Hematopoietic multipotent progenitor cell treated with erythropoietin and hydrocortisone succinate and interleukin-3 and kit ligand, for 8 days (in vitro differentiated cells): ENCODE measurements around the gene ROR1.
A peak's percentile ranks its signal among the peaks of the same experiment; 100 is the strongest.
"Not testable (repeated sequence)": the region's sequence is repeated elsewhere in the genome, so short reads cannot be mapped to it uniquely, and the experiment has no call there.

Experiments used
- DNase-seq: peaks from one replicate; pipeline ENCODE4 v3.0.0-alpha.2; 2015

The ROR1 gene

GRCh38 chr1:64199154-64199553 is 425.3 kb downstream of the ROR1 start:
- DNase-seq: no peak

- DNase-seq: no peak
Measured at GRCh38 chr1:64200064-64200463, 426.2 kb downstream of the ROR1 start.

- DNase-seq: no peak
Measured at GRCh38 chr1:64203420-64203819, 429.6 kb downstream of the ROR1 start, which contains the start of gene UBE2U. Gene UBE2U (plus strand): TSS chr1:64203623. CDS start chr1:64204051, 428 bp downstream.

GRCh38 chr1:64209221-64209620 is 435.4 kb downstream of the ROR1 start:
- no peak for DNase-seq

GRCh38 chr1:64212031-64212430 is 438.2 kb downstream of the ROR1 start:
- no peak for DNase-seq

GRCh38 chr1:64215576-64215975 is 441.8 kb downstream of the ROR1 start:
- no peak for DNase-seq

GRCh38 chr1:64220241-64220640 is 446.4 kb downstream of the ROR1 start:
- DNase-seq: no peak

GRCh38 chr1:64223329-64224151 is 449.7 kb downstream of the ROR1 start:
- DNase-seq: peak; percentile 20

GRCh38 chr1:64224236-64224635 is 450.4 kb downstream of the ROR1 start:
- DNase-seq: not testable (repeated sequence)

GRCh38 chr1:64228167-64228957 is 454.5 kb downstream of the ROR1 start:
- no peak for DNase-seq

GRCh38 chr1:64229307-64229706 is 455.5 kb downstream of the ROR1 start:
- DNase-seq: no peak
